Chondrocyte (in vitro differentiated cells): ENCODE data around the gene FOXN3. TPM values are rescaled to one million over a fixed set of nuclear protein-coding genes. Genes with fewer than 3 reads are reported as not detected.

ENCODE experiments used
- DNase-seq: peaks from one replicate; pipeline ENCODE4 v3.0.0; 2021; ENCODE audit warnings: mixed read lengths, low spot score
- H3K27ac Mint-ChIP-seq: one replicate; pipeline ENCODE4 v1.8.0; 2021; ENCODE audit warnings: mild to moderate bottlenecking, moderate library complexity, mixed read lengths; ENCODE audit not compliant: unreplicated experiment
- H3K27me3 Mint-ChIP-seq: 2 replicates; pipeline ENCODE4 v1.8.0; 2021; ENCODE audit warnings: low read depth, mixed read lengths
- H3K36me3 Mint-ChIP-seq: 2 replicates; pipeline ENCODE4 v1.8.0; 2021; ENCODE audit warnings: low read depth, mixed read lengths
- H3K4me1 Mint-ChIP-seq: 2 replicates; pipeline ENCODE4 v1.8.0; 2021; ENCODE audit warnings: low read depth, mild to moderate bottlenecking, mixed read lengths
- H3K4me3 Mint-ChIP-seq: one replicate; pipeline ENCODE4 v1.8.0; 2021; ENCODE audit warnings: mild to moderate bottlenecking, moderate library complexity, mixed read lengths; ENCODE audit not compliant: unreplicated experiment
- H3K9me3 Mint-ChIP-seq: 2 replicates; pipeline ENCODE4 v1.8.0; 2021; ENCODE audit warnings: low read depth, mixed read lengths
- CTCF ChIP-seq: fragments of 200-600 bp; sonication (generic); IDR thresholded peaks from 2 replicates; pipeline ENCODE4 v1.5.0; 2021; ENCODE audit warnings: antibody characterized with exemption, mild to moderate bottlenecking, moderate library complexity
- total RNA-seq: library from RNA; stranded (reverse); gene quantifications from 3 replicates; pipeline ENCODE4 v1.2.1, GENCODE V29; 2021

Gene FOXN3
- total RNA-seq, 1 donor from 2014 or later, result 161 TPM

- no peaks in the 10 kb centered on the region for H3K36me3 Mint-ChIP-seq
- no peaks in the 10 kb centered on the region for H3K9me3 Mint-ChIP-seq
- H3K4me1 Mint-ChIP-seq, result no peaks in the 10 kb centered on the region
- H3K4me3 Mint-ChIP-seq, result no peak overlapping the region
- no peak for TF ChIP-seq CTCF
- H3K27ac Mint-ChIP-seq, result no peak overlapping the region
- no peak for DNase-seq
- H3K27me3 Mint-ChIP-seq, result peaks cover 22% of the 10 kb centered on the region
Observed at GRCh38 chr14:89126461-89126860, 290.6 kb downstream of the FOXN3 start.

GRCh38 chr14:89125216-89125615, 291.8 kb downstream of the FOXN3 start:
- Mint-ChIP-seq H3K27ac (no peak overlapping the region), H3K4me3 (no peak overlapping the region), H3K9me3 (no peaks in the 10 kb centered on the region), H3K4me1 (no peaks in the 10 kb centered on the region), H3K27me3 (peaks cover 22% of the 10 kb centered on the region), H3K36me3 (no peaks in the 10 kb centered on the region)
- TF ChIP-seq CTCF, result no peak
- no peak for DNase-seq

DNA sequence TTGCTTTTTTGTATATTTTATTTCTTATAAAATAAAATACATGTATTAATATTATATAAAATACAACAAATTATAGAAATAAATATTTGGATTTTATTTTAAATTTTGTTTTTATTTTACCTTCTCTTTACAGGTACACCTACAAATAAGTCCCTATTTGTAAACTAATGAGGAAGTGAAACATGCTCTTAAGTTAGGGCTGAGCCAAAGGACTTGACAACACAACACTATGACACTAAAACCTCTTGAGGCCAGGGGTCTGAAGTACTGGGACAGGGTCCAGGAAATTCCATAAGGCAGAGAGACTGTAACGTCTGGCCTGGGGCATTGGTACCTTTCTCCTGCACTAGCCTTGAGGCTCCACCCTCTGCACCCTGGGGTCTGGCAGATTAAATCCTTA, 293.2 kb downstream of the FOXN3 start:
- Mint-ChIP-seq H3K4me1 (no peaks in the 10 kb centered on the region), H3K4me3 (no peak overlapping the region)
- DNase-seq, result no peak

GRCh38 chr14:89123215-89123614, 293.8 kb downstream of the FOXN3 start:
- DNase-seq, result no peak
- Mint-ChIP-seq H3K27ac (no peak overlapping the region), H3K4me1 (no peaks in the 10 kb centered on the region), H3K36me3 (peaks cover 1% of the 10 kb centered on the region), H3K9me3 (peaks cover 7% of the 10 kb centered on the region), H3K27me3 (peaks cover 25% of the 10 kb centered on the region), H3K4me3 (no peak overlapping the region)
- TF ChIP-seq CTCF, result no peak

More for the DNA sequence above, 293.2 kb downstream of the FOXN3 start:
- TF ChIP-seq CTCF, result no peak
- no peak overlapping the region for H3K27ac Mint-ChIP-seq
- peaks cover 25% of the 10 kb centered on the region for H3K27me3 Mint-ChIP-seq
- peaks cover 1% of the 10 kb centered on the region for H3K36me3 Mint-ChIP-seq
- H3K9me3 Mint-ChIP-seq, result peaks cover 5% of the 10 kb centered on the region

DNA sequence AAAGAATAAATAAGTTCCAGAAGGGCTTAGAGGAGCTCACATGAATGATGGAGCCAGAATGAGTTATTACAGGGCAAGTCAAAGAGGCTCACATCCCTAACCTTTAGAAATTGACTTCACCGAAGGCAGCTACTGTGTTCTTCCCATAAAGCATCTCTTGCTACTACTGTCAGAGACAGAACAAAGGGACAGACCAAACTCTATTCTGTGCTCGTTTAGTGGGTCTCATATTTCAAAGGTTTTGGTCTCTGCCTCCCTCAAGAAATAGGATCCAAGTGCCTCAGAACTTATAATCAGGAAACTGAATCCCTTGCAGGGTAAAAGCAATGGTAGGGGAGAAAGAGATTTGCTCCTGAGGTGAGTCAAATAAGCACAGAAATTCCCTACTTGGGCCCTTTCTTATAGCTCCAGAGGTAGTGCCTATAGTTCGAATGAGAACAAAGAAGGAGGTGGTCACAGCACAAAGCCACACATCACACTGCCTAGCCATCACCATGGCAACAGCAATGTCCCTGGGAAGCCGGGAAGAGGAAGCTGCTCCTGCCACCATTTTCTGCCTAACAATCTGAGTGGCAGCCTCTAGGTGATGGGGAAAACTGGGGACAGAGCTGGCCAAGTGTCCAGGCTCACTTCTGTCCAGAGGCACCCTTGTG, 294.9 kb downstream of the FOXN3 start:
- H3K9me3 Mint-ChIP-seq, result peaks cover 7% of the 10 kb centered on the region
- H3K4me3 Mint-ChIP-seq, result no peak overlapping the region
- peaks cover 1% of the 10 kb centered on the region for H3K36me3 Mint-ChIP-seq
- peaks cover 28% of the 10 kb centered on the region for H3K27me3 Mint-ChIP-seq
- H3K27ac Mint-ChIP-seq, result no peak overlapping the region
- no peaks in the 10 kb centered on the region for H3K4me1 Mint-ChIP-seq
- DNase-seq, result no peak
- TF ChIP-seq CTCF, result no peak
